ENCODE results near the gene KIF13A. TPM values are rescaled to one million over a fixed set of nuclear protein-coding genes. Genes with fewer than 3 reads are reported as not detected.
A peak's percentile ranks its signal among the peaks of the same experiment; 100 is the strongest.

The KIF13A gene
- total RNA-seq, 4 donors from 2014 or later = 14.9 to 66.9 (median 37.3) TPM

- DNase-seq = peak; percentile 80 to 81
- Histone ChIP-seq H3K9me3 (no peaks in the 10 kb centered on the region), H3K27me3 (no peaks in the 10 kb centered on the region), H3K4me1 (peaks cover 12 to 27% of the 10 kb centered on the region in 2 donors), H3K4me3 (no peak overlapping the region), H3K36me3 (no peaks in the 10 kb centered on the region), H3K27ac (peak overlapping the region; percentile 48 to 92)
- TF ChIP-seq POLR2A (IDR thresholded peaks at IDR 0.05) (no peak), CTCF (IDR thresholded peaks at IDR 0.05) (no peak)
- intact Hi-C loops (cut with DNase I; ENCODE audit: low total_unique reads) = no loop called here
Observed at GRCh38 chr6:17962436-17963031, 24.9 kb downstream of the KIF13A start.

- no peaks in the 10 kb centered on the region for H3K36me3 ChIP-seq
- TF ChIP-seq CTCF (IDR thresholded peaks at IDR 0.05) = no peak
- TF ChIP-seq POLR2A (IDR thresholded peaks at IDR 0.05) = no peak
- peaks cover 0 to 26% of the 10 kb centered on the region in 2 donors for H3K4me1 ChIP-seq
- no peak for DNase-seq
- no peak overlapping the region for H3K4me3 ChIP-seq
- no peaks in the 10 kb centered on the region for H3K27me3 ChIP-seq
- H3K9me3 ChIP-seq = no peaks in the 10 kb centered on the region
- intact Hi-C loops (cut with DNase I; ENCODE audit: low total_unique reads) = no loop called here
- peak overlapping the region in 1 of 2 donors; percentile 92 for H3K27ac ChIP-seq
Observed at GRCh38 chr6:17959302-17959701, 28.1 kb downstream of the KIF13A start.

- peaks cover 0 to 26% of the 10 kb centered on the region in 2 donors for H3K4me1 ChIP-seq
- intact Hi-C loops (cut with DNase I; ENCODE audit: low total_unique reads) = no loop called here
Observed at GRCh38 chr6:17957904-17958620, 29.4 kb downstream of the KIF13A start.

GRCh38 chr6:17957498-17957897, 29.9 kb downstream of the KIF13A start:
- Histone ChIP-seq H3K9me3 (no peaks in the 10 kb centered on the region), H3K27ac (peak overlapping the region in 1 of 2 donors; percentile 19), H3K27me3 (no peaks in the 10 kb centered on the region), H3K4me3 (no peak overlapping the region), H3K36me3 (no peaks in the 10 kb centered on the region), H3K4me1 (peaks cover 0 to 26% of the 10 kb centered on the region in 2 donors)
- TF ChIP-seq CTCF (IDR thresholded peaks at IDR 0.05) (no peak), POLR2A (IDR thresholded peaks at IDR 0.05) (no peak)
- no peak for DNase-seq
- intact Hi-C loops (cut with DNase I; ENCODE audit: low total_unique reads) = no loop called here

More at GRCh38 chr6:17957904-17958620, 29.4 kb downstream of the KIF13A start:
- TF ChIP-seq CTCF (IDR thresholded peaks at IDR 0.05) = no peak
- no peak for TF ChIP-seq POLR2A (IDR thresholded peaks at IDR 0.05)
- H3K27me3 ChIP-seq = no peaks in the 10 kb centered on the region
- no peaks in the 10 kb centered on the region for H3K36me3 ChIP-seq
- no peak overlapping the region for H3K4me3 ChIP-seq
- H3K9me3 ChIP-seq = no peaks in the 10 kb centered on the region
- DNase-seq = no peak
- no peak overlapping the region for H3K27ac ChIP-seq

- peaks cover 0 to 23% of the 10 kb centered on the region in 2 donors for H3K4me1 ChIP-seq
Observed at GRCh38 chr6:17957086-17957485, 30.3 kb downstream of the KIF13A start.

More at GRCh38 chr6:17957086-17957485, 30.3 kb downstream of the KIF13A start:
- DNase-seq = no peak
- Histone ChIP-seq H3K27ac (peak overlapping the region in 1 of 2 donors; percentile 19), H3K36me3 (no peaks in the 10 kb centered on the region), H3K9me3 (no peaks in the 10 kb centered on the region), H3K27me3 (no peaks in the 10 kb centered on the region), H3K4me3 (no peak overlapping the region)
- intact Hi-C loops (cut with DNase I; ENCODE audit: low total_unique reads) = no loop called here
- TF ChIP-seq POLR2A (IDR thresholded peaks at IDR 0.05) (no peak), CTCF (IDR thresholded peaks at IDR 0.05) (no peak)
